HG03565 (cell line): ENCODE measurements around the gene RSBN1.
A peak's percentile ranks its signal among the peaks of the same experiment; 100 is the strongest.
"Not testable (repeated sequence)": the region's sequence is repeated elsewhere in the genome, so short reads cannot be mapped to it uniquely, and the experiment has no call there.

Source experiments
- ATAC-seq: cut with Tn5 transposase; IDR thresholded peaks from one replicate; pipeline ENCODE4 v1.9.1; 2021; ENCODE audit warnings: mild to moderate bottlenecking, moderate library complexity; ENCODE audit not compliant: unreplicated experiment

RSBN1 gene

DNA sequence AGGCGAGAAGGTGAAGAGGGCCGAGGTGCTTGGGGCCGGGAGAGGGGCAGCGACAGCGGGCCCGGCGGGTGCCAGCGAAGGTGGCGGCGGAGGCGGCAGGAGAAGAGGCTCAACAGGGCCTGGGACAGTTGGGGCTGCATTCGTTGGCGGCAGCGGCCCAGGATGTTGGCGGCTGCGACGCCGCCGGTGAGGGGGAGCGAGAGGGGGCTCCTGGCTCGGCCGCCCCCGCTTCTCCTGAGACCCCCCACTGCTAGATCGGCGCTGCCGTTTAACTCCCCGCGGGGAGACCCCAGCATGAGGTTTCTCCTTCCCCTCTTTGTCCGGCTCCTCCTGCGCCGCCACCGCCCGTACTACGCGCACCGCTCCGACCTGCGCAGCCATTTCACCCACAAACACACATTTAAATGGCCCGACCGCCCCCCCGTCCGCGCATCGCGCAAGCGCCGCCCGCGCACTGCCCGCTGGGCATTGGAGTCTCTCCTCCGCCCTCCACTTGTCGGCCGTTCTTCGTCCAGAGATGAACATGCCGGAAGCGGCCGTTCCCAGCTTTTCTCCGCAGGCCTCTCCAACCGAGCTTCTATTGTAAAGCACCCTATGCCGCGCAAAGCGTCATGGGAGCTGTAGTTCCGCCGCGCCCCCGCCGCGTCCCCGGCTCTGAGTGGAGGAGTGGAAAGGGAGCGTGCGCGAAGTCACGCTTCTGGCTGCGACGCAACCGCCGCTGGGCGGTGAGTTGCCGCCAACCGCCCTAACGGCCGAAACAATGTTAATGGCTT, at the start of gene RSBN1:
RSBN1 (minus strand) TSS at position 589 of the 773 bp plus-strand sequence; CDS start at position 525, 64 bp downstream.
- ATAC-seq: peak; percentile 86

DNA sequence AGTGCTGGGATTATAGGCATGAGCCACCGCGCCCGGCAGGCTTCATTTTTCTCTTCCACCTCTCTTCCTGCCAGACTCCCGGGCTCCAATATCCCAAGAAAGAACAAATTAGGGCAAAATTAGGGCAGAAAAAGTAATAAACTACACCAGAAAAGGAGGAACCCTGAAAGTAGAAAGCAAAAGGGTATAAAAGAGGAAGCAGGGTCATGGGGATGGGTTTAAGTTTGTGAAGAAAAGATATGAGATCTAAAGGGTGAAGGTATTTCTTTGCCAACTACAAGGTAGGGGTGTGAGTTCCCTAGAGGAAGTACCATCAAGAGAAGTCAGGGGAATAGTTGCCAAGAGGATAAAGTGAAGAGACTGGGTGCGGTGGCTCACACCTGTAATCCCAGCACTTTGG, 49.4 kb upstream of the RSBN1 start:
- no peak for ATAC-seq

DNA sequence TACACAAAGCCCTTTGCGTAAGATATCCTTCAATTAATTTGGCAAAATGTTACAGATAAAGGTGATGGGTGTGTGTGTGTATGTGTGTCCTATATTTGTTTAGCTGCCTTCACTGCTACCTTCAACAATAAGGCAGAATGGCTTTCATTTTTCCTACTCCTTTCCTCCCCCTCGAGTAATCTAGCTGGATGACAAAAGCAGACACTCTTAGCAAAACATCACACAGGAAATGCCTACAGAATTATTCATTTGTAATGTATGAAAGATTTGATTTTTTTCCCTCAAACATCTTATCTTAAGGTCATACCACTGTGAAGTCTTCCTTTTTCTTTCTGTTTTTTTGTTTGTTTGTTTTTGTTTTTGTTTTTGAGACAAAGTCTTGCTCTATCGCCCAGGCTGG, 48.6 kb upstream of the RSBN1 start:
- ATAC-seq: no peak

DNA sequence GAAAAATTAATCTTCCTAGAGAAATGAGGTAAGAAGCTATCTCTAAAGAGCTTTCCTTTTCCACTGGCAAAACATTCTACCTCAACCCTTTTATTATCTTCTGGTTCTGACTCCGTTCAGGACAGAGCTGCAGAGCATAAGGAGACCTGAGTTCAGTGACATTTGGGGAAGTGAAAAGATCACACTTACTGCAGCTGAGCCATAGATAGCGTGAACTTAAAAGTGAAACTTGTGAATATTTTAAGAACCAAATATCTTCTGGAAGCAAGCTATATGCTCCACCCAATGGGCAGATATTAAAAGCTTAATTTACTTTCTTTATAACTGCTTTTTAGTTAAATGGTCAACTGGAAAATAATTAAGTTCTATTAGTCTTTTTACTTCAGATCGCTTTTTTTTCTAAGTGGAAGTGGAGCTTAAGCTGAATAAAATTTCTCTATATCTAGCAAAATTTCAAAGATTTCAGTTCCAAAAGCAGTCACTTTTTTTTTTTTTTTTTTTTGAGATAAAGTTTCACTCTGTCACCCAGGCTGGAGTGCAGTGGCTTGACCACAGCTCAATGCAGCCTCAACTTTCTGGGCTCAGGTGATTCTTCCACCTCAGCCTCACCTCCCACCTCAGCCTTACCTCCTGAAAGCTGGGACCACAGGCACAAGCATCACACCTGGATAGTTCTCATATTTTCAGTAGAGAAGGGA, 47.4 kb upstream of the RSBN1 start:
- ATAC-seq: peak; percentile 84

DNA sequence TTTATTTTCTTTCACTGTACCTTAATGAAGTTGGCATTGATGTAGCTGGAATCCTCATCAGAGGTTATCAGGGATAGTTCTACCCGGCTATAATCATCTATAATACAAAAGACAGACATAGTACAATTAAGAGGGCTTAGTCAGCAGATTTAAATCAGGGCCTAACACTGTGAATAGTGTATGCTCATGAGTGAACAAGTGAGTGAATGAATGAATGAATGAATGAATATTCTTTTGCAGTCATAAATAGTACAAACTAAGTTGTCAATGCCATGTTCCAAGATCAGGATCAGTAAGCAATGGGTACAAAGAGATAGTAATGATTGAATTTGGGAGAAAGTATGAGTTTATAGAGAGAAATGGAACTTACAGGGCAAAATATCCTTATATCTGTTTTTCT, 46.7 kb upstream of the RSBN1 start:
- no peak for ATAC-seq

DNA sequence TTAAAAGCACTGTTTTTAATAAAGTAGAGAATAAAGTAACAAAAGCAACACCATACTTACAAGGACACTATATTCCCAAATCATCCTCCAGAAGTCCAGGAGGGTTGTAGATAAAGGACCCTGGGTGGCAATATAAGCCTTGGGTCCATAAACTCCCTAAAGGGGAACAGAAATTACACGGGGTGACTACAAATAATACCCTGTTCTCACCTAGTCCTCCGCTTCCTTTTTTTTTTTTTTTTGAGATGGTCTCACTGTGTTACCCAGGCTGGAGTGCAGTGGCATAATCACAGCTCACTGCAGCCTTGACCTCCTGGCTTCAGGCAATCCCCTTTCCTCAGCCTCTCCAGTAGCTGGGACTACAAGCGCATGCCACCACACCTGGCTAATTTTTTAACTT, 46.1 kb upstream of the RSBN1 start:
- ATAC-seq: no peak

- ATAC-seq: no peak
These were observed 45.5 kb upstream of the RSBN1 start for GRCh38 chr1:113857776-113858175.

GRCh38 chr1:113856401-113856790, 44.1 kb upstream of the RSBN1 start:
- ATAC-seq: no peak

- no peak for ATAC-seq
These were observed 43.5 kb upstream of the RSBN1 start for GRCh38 chr1:113855630-113856400.

DNA sequence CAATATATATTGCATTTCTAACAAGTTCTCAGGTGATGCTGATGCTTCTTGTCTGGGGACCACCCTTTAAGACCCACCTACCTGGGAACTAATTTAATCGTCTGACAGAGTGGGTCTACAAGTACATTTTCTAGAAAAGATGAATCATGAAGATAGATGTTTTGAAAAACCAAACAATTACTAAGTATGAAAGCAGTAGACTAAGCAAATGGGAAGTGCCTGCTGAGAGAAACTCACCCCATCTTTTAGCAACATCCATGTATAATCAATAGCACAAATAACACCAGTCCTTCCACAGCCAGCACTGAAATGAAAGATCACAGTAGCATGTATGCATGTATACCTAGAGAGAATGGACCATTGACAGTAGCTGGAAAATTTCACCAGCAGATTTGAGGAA, 42.0 kb upstream of the RSBN1 start:
- no peak for ATAC-seq

GRCh38 chr1:113852694-113853093, 40.4 kb upstream of the RSBN1 start:
- not testable (repeated sequence) for ATAC-seq

GRCh38 chr1:113850127-113850796, 38.0 kb upstream of the RSBN1 start:
- no peak for ATAC-seq

- ATAC-seq: no peak
These were observed 36.8 kb upstream of the RSBN1 start for GRCh38 chr1:113849072-113849471.

DNA sequence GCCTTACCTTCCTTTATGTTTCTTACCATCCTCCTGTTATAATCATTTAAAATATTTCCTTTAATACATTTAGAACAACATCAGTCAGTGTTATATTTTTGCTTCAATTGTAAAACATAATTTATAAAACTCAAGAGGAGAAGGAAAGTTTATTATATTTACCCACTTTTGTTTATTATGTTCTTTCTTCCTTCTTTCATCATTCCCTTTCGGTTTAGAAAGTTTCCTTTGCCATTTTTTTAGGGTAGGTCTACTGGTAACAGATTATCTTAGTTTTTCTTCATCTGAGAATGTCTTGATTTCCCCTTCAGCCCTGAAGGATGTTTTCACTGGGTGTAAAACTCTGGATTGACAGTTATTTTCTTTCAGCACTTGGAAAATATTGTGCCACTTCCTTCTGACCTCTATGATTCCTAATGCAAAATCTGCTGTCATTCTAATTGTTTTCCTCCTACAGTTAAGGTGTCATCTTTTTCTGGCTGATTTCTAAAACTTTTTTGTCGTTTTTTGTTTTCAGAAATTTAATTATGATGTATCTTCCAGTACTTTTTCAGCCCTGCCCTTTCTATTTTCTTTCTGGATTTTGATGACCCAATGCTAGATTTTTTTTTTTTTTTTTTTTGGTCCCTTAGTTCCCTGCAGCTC, 34.2 kb upstream of the RSBN1 start:
- ATAC-seq: no peak

DNA sequence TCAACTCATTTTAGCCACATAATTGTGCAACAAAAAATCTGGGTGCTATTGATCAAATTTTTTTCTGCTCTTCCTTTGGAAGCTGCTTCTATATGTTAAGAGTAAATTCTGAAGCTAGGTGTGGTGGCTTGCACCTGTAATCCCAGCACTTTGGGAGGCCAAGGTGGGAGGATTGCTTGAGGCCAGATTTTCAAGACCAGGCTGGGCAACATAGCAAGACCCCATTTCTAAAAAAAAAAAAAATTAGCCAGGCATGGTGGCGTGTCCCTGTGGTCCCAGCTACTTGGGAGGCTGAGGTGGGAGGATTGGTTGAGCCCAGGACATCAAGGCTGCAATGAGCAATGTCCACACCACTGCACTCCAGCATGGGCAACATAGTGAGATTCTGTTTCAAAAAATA, 24.3 kb upstream of the RSBN1 start:
- no peak for ATAC-seq

DNA sequence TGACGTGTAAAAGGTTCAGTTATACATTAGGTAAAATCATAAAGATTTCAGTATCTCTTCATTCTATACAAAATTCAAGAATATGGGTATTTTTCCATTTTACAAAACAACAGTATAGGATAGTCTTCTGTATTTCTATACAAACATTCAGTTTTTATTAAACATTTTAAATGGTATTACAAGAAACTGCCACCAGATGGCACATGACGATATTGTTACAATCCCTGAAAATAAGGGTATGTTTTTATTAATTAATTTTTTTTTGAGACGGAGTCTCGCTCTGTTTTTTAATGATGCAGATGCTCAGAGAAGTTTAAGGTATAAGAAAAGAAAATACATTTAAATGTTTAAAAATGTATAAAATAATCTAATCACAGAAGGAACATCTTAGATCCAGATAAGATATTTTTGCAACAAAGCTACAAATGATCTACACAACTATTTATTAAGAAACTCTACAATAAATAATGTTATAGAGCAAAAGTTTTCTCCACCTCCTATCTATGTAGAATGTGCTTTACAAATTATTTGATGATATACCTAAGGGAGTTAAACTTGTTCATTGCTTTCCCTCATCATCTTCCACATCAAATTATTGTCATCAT, 23.5 kb upstream of the RSBN1 start:
- ATAC-seq: no peak

DNA sequence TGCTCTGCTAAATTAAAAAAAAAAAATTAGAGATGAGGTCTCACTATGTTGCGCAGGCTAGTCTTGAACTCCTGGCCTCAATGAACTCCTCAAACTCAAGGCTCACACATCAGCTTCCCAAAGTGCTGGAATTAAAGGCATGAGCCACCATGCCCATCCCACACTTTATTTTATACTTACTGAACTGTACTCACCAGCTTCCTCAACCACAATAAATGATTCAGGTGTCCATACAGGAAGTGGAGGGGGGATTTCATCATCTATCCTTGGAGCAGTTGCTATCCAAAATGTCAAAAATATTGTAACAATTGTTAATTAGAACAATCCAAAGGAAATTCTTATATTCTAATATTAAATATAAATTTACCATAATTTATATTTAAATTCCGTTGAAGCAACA, 22.4 kb upstream of the RSBN1 start:
- ATAC-seq: no peak

DNA sequence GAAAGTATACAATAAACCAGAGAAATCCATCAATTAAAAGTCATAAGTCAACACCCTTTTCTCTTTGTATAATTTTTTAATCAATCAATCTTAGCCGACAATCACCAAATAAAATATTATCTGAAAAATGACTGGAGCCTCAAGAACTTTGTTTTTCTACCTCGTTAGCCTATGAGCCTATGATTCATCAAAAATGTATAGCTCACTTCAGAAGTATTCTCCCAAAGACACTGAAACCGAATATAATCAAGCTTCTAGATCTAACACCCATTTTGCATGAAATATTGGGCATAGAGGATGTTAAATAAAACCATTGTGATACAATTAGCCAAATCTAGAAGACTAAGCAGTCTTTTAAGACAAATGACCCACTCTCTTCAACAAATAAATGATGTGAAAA, 17.8 kb upstream of the RSBN1 start:
- ATAC-seq: no peak

DNA sequence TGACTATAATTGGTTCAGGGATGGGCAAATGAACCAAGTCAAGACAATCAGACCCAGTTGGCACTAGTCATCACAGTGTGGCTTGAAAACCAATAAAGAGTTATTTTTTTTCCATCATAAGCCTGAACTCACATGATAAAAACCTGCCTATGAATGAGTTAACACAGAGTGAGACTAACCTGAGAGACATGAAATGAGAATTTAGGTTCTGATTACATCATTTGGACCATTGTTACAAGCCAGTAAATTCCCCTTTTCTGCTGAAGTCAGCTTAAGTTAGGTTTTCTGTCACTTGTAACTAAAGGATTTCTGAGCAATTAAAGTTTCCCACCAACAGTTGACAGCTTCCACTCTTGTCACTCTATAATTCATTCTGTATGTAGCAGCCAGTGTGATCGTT, 9.6 kb upstream of the RSBN1 start:
- ATAC-seq: no peak

DNA sequence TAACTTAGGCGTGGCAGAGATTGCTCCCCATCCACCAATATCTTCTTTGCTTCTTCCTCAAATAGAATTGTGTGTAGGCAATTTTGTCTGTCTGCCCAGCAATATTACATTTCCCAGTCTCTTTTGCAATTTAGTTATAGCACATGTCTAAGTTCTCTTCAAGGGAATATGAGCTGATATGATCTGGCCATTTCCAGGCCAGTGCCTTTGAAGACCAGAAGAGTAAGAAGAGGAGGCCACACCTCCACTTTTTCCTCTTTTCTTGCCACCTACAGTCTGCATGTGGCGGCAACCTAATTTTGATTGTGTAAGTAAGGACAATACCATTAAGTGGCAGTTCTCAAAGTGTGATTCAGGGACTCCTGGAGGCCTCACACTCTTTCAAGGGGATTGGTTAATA, 6.3 kb upstream of the RSBN1 start:
- ATAC-seq: no peak
